ENCODE measurements around the gene FATE1. TPM values are rescaled to one million over a fixed set of nuclear protein-coding genes. Genes with fewer than 3 reads are reported as not detected.

FATE1 gene
- total and polyA plus RNA-seq, 5 donors: 0.23 to 0.48 TPM; not detected in 3

GRCh38 chrX:151725338-151725614 is 9.4 kb downstream of the FATE1 start:
- Histone ChIP-seq H3K27me3 (ENCODE audit: control insufficient read depth, insufficient read depth) (no peaks in the 10 kb centered on the region), H3K9me3 (ENCODE audit: control insufficient read depth, low read length) (no peaks in the 10 kb centered on the region), H3K4me3 (ENCODE audit: low read length) (no peak overlapping the region), H3K4me1 (ENCODE audit: control insufficient read depth, insufficient read depth, low read length) (no peaks in the 10 kb centered on the region), H3K27ac (ENCODE audit: low read length) (no peak overlapping the region)
- intact Hi-C loops (cut with DNase I): no loop called here
- ATAC-seq (no peak), DNase-seq (no peak)
- WGBS: 44% methylated on average over 1 of the region's 1 CpG

GRCh38 chrX:151726751-151727150 is 10.9 kb downstream of the FATE1 start:
- 87% methylated on average over 5 of the region's 5 CpGs for WGBS

GRCh38 chrX:151727346-151727745 is 11.5 kb downstream of the FATE1 start:
- WGBS: 89% methylated on average over 4 of the region's 4 CpGs
- no peak overlapping the region for H3K4me3 ChIP-seq (ENCODE audit: low read length)
- H3K27ac ChIP-seq (ENCODE audit: low read length): no peak overlapping the region
- no peaks in the 10 kb centered on the region for H3K9me3 ChIP-seq (ENCODE audit: control insufficient read depth, low read length)
- ATAC-seq (no peak), DNase-seq (no peak)
- H3K27me3 ChIP-seq (ENCODE audit: control insufficient read depth, insufficient read depth): no peaks in the 10 kb centered on the region
- intact Hi-C loops (cut with DNase I): no loop called here
- H3K4me1 ChIP-seq (ENCODE audit: control insufficient read depth, insufficient read depth, low read length): no peaks in the 10 kb centered on the region

More at GRCh38 chrX:151726751-151727150, 10.9 kb downstream of the FATE1 start:
- intact Hi-C loops (cut with DNase I): no loop called here
- ATAC-seq (no peak), DNase-seq (no peak)
- Histone ChIP-seq H3K9me3 (ENCODE audit: control insufficient read depth, low read length) (no peaks in the 10 kb centered on the region), H3K4me1 (ENCODE audit: control insufficient read depth, insufficient read depth, low read length) (no peaks in the 10 kb centered on the region), H3K27ac (ENCODE audit: low read length) (no peak overlapping the region), H3K27me3 (ENCODE audit: control insufficient read depth, insufficient read depth) (no peaks in the 10 kb centered on the region), H3K4me3 (ENCODE audit: low read length) (no peak overlapping the region)

DNA sequence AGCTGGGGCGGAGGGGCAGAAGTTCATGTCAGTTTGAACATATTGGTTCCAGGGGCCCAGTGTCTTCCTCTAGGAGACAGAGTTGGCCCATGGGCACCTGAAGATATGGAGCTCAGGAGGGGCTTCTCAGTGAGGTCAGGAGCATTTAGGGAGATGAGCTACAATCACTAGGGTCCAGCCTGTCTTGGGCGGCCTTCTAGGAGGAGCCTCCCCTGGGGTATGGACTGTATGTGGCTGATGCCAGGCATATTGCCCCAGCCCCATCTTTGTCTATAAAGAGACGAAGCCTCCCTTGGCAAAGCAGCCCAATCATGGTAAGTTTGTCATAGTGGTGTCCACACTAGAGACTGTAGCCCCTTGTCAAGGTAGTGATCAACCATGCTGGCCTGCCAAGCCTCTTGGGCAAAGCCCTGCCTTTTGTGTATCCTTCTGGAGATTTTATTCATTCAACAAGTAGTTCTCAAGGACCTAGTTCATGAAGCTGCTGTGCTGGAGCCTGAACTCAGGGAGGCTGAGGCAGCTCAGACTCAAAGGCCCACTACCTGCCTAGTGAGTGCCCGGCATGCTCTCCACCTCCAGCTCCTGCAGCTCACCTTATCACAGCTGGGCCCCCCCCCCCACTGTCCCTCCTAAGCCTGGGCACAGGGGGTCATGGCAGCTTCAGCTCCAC is 13.4 kb downstream of the FATE1 start:
- Histone ChIP-seq H3K4me1 (ENCODE audit: control insufficient read depth, insufficient read depth, low read length) (no peaks in the 10 kb centered on the region), H3K9me3 (ENCODE audit: control insufficient read depth, low read length) (no peaks in the 10 kb centered on the region), H3K27ac (ENCODE audit: low read length) (no peak overlapping the region), H3K4me3 (ENCODE audit: low read length) (no peak overlapping the region), H3K27me3 (ENCODE audit: control insufficient read depth, insufficient read depth) (no peaks in the 10 kb centered on the region)
- 91% methylated on average over 4 of the region's 4 CpGs for WGBS
- intact Hi-C loops (cut with DNase I): no loop called here
- DNase-seq (no peak), ATAC-seq (no peak)

DNA sequence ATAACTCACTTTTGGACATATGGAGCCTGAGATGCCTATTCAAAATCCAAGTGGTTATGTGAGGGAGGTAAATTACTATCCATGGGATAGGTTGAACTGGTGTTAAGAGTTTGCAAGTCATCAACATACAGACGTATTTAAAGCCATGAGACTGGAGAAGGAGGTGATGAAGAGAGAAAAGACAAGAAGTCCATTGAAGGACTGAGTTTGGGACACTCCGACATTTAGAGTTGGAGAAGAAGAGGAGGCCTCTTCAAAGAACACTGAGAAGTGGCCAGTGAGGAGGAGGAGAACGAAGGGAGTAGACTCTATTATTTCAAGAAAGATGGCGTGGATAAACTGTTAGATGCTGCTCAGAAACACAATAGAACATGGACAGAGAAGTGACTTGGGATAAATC is 18.6 kb downstream of the FATE1 start, which contains the start of gene CNGA2:
TSS of gene CNGA2 (plus strand) at position 301 of the 400 bp plus-strand sequence. CDS start 3,738 bp downstream, outside the sequence.
- ATAC-seq: no peak

DNA sequence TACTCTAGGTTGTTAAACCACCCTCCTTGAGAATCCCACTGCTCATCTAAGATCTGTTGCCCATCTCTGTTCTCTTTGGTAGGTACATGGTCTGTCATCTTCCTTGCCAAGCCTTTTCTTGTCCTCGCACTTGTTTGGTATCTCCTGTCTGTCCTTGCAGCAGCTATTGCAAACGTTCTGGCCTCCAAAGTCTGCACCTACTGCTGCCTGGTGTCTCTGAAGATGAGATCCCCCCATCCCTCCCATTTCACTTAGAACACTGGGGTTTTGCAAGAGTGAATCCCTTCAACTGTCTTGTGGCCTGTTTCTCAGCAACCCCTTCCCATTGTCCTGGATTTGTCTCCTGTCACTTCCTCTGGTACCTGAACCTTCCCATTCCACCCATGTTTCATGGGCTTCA is 19.4 kb downstream of the FATE1 start:
- H3K27ac ChIP-seq (ENCODE audit: low read length): no peak overlapping the region
- intact Hi-C loops (cut with DNase I): no loop called here
- no peaks in the 10 kb centered on the region for H3K4me1 ChIP-seq (ENCODE audit: control insufficient read depth, insufficient read depth, low read length)
- 70% methylated on average over 2 of the region's 2 CpGs for WGBS
- H3K9me3 ChIP-seq (ENCODE audit: control insufficient read depth, low read length): no peaks in the 10 kb centered on the region
- DNase-seq: no peak
- no peaks in the 10 kb centered on the region for H3K27me3 ChIP-seq (ENCODE audit: control insufficient read depth, insufficient read depth)
- no peak overlapping the region for H3K4me3 ChIP-seq (ENCODE audit: low read length)
- no peak for ATAC-seq

More for the DNA sequence above, 18.6 kb downstream of the FATE1 start, which contains the start of gene CNGA2:
- no peak within 1 kb of the TSS for H3K27ac ChIP-seq (ENCODE audit: low read length)
- no peaks in the 10 kb centered on the region for H3K4me1 ChIP-seq (ENCODE audit: control insufficient read depth, insufficient read depth, low read length)
- H3K27me3 ChIP-seq (ENCODE audit: control insufficient read depth, insufficient read depth): no peaks in the 10 kb centered on the region
- no peaks in the 10 kb centered on the region for H3K9me3 ChIP-seq (ENCODE audit: control insufficient read depth, low read length)
- H3K4me3 ChIP-seq (ENCODE audit: low read length): no peak within 1 kb of the TSS
- 82% methylated on average over 4 of the region's 4 CpGs for WGBS
- no peak for DNase-seq
- intact Hi-C loops (cut with DNase I): no loop called here

DNA sequence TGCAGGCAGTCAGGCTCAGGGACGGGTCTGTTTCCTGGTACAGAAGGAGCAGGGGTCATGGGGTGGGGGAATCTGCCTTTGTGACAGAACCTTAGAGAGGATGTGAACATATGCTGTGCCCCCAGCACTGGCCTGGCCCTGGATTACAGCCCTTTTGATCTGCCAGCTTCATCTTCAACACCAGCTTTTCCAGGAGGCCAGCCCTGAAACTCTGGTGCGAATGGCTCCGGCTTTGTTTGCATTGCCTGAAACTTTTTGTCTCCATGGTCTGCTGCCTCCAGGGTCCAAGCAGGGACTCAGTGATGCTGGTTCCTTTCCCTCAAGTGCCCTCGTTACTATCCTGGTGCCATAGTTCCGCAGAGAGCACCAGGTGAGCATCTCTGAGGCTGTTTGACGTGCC is 20.9 kb downstream of the FATE1 start:
- intact Hi-C loops (cut with DNase I): no loop called here
- Histone ChIP-seq H3K27me3 (ENCODE audit: control insufficient read depth, insufficient read depth) (no peaks in the 10 kb centered on the region), H3K9me3 (ENCODE audit: control insufficient read depth, low read length) (no peaks in the 10 kb centered on the region), H3K4me1 (ENCODE audit: control insufficient read depth, insufficient read depth, low read length) (no peaks in the 10 kb centered on the region), H3K27ac (ENCODE audit: low read length) (no peak overlapping the region), H3K4me3 (ENCODE audit: low read length) (no peak overlapping the region)
- ATAC-seq: no peak
- WGBS: 85% methylated on average over 6 of the region's 6 CpGs
- no peak for DNase-seq

DNA sequence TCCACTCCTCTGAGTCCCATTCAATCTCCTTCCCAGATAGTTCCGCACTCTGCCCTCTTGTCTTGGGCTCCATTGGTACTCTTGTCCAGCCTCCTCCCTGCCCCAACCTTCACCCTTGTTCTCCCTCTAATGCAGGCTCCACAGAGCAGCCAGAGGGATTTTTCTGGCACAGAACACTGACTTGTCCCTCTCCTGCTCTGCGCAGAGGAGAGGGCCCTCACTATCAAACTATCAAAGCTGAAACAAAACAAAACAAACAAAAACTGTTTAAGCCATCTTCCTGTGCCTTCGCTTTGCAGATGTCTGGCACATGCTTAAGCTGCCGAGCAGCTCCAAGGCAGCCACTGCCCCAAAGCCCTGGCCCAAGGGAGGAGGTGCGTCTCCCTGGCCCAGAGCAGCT is 21.7 kb downstream of the FATE1 start:
- no peak overlapping the region for H3K27ac ChIP-seq (ENCODE audit: low read length)
- no peaks in the 10 kb centered on the region for H3K9me3 ChIP-seq (ENCODE audit: control insufficient read depth, low read length)
- H3K27me3 ChIP-seq (ENCODE audit: control insufficient read depth, insufficient read depth): no peaks in the 10 kb centered on the region
- no peak for ATAC-seq
- no peak overlapping the region for H3K4me3 ChIP-seq (ENCODE audit: low read length)
- no peaks in the 10 kb centered on the region for H3K4me1 ChIP-seq (ENCODE audit: control insufficient read depth, insufficient read depth, low read length)
- WGBS: 65% methylated on average over 5 of the region's 5 CpGs
- intact Hi-C loops (cut with DNase I): no loop called here
- DNase-seq: no peak

- intact Hi-C loops (cut with DNase I): no loop called here
- Histone ChIP-seq H3K4me1 (ENCODE audit: control insufficient read depth, insufficient read depth, low read length) (no peaks in the 10 kb centered on the region), H3K9me3 (ENCODE audit: control insufficient read depth, low read length) (no peaks in the 10 kb centered on the region), H3K27me3 (ENCODE audit: control insufficient read depth, insufficient read depth) (no peaks in the 10 kb centered on the region), H3K27ac (ENCODE audit: low read length) (no peak overlapping the region), H3K4me3 (ENCODE audit: low read length) (no peak overlapping the region)
- WGBS: 85% methylated on average over 7 of the region's 7 CpGs
- no peak for ATAC-seq
- no peak for DNase-seq
Observed at GRCh38 chrX:151738751-151739150, 22.9 kb downstream of the FATE1 start.

DNA sequence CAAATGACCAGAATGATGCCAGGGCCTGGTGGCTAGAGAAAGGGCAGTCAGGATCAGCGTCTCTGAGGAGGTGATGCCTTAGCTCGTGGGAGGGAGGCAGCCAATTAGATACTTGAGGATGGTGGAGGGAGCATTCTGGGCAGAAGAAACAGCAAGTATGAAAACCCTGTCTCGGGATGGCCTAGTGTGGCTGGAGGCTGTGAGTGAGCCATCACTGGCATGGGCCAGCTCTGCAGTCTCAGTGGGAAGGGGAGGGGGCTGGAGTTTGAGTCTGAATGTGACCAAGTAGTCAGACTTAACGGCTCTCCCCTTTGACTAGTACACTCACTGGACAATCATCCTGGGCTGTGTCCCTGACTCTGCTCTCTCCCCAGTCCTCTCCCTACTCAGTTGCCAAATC is 25.8 kb downstream of the FATE1 start:
- ATAC-seq (no peak), DNase-seq (no peak)
- no peaks in the 10 kb centered on the region for H3K4me1 ChIP-seq (ENCODE audit: control insufficient read depth, insufficient read depth, low read length)
- no peak overlapping the region for H3K4me3 ChIP-seq (ENCODE audit: low read length)
- no peaks in the 10 kb centered on the region for H3K9me3 ChIP-seq (ENCODE audit: control insufficient read depth, low read length)
- no peaks in the 10 kb centered on the region for H3K27me3 ChIP-seq (ENCODE audit: control insufficient read depth, insufficient read depth)
- intact Hi-C loops (cut with DNase I): no loop called here
- H3K27ac ChIP-seq (ENCODE audit: low read length): no peak overlapping the region
- 79% methylated on average over 4 of the region's 4 CpGs for WGBS

DNA sequence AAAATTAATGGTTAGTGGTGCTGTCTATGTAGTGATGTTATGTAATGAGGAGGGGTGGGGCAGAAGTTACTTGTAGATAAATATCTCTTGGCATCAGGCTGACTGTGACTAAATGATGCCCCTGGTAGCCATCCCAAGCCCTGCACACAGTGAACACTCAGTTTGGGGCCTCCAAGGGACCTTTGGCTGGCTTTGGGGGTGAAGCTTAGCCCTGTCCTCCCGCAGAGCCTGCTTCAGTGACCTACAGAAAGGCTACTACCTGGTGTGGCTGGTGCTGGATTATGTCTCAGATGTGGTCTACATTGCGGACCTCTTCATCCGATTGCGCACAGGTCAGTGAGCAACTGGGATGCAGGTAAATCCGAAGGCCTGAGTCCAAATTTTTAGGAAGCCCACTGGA is 26.5 kb downstream of the FATE1 start:
- Histone ChIP-seq H3K27me3 (ENCODE audit: control insufficient read depth, insufficient read depth) (no peaks in the 10 kb centered on the region), H3K27ac (ENCODE audit: low read length) (no peak overlapping the region), H3K4me3 (ENCODE audit: low read length) (no peak overlapping the region), H3K4me1 (ENCODE audit: control insufficient read depth, insufficient read depth, low read length) (no peaks in the 10 kb centered on the region), H3K9me3 (ENCODE audit: control insufficient read depth, low read length) (no peaks in the 10 kb centered on the region)
- DNase-seq (no peak), ATAC-seq (no peak)
- intact Hi-C loops (cut with DNase I): no loop called here
- 94% methylated on average over 5 of the region's 5 CpGs for WGBS

Data from right cardiac atrium (tissue), 5 donors.